ENCODE data around the gene KRABD2.
"Not testable (repeated sequence)": the region's sequence is repeated elsewhere in the genome, so short reads cannot be mapped to it uniquely, and the experiment has no call there.

KRABD2 gene

DNA sequence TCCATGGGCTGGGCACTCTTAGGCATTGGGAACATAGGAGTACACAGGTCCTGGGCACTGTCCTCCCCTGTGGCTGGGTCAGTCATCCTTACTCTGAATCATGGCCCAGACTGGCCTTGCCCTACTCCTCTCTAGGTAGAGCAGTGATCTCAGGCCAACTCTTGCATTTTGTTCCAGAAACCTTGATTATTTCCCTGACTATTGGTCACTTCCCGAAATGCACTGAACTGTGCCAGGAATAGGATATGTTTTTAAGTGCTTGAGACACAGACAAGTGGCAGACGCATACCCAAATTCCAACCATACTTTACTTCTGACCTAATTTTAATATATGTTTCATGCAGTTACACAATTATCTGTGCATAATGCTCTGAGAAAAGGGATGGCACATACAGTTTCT lies 10.3 kb downstream of the KRABD2 start:
- DNase-seq (ENCODE audit: low read depth in 3 of 3, low spot score in 2 of 3) = no peak

DNA sequence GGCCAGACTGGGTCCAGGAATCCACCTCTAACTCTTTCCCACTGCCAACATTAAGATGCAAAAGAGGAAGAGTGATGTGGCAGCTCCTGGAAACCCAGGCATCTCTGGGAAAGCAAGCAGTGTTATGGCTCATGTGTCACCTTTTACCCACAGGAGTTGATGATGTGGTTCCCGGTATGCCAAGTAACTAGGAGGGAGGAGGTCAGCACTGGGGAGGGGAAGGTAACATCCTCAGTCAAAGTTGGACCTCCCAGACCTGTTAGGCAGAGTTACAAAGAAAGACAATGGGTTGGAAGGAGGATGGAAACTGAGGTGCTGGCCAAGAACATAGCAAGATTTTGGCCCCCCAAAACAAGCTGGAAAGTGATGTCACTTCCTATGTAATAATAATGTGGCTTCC lies 11.4 kb downstream of the KRABD2 start:
- DNase-seq (ENCODE audit: low read depth in 3 of 3, low spot score in 2 of 3) = no peak

DNA sequence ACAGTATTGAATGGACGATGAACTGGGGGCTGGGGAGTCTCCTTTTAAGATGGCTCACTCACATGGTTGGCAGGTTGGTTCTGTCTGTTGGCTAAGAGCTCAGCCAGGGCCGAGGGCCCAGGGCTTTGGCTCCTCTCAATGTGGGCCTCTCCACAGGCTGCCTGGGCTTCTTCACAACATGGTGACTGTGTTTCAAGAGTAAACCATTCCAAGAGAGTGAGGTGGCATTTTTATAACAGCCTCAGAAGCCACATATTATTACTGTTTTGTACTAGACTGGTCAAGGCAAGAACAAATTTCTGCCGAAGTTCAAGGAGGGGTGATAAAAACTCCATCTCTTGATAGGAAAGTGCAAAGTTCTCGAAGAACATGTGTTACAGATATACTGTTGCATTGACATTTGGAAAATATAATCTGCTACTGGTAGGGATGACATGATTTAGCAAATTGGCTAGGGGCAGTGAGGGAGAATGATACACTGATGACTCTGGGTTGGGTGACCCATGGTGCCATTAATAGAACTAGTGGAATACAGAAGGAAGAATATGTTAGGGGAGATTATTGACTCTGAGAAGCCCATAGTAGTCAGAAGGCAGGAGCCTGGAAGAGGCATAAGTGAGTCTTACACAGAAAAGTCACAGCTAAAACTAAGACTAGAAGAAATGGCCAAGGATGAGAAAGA lies 13.7 kb downstream of the KRABD2 start:
- no peak for DNase-seq (ENCODE audit: low read depth in 3 of 3, low spot score in 2 of 3)

DNA sequence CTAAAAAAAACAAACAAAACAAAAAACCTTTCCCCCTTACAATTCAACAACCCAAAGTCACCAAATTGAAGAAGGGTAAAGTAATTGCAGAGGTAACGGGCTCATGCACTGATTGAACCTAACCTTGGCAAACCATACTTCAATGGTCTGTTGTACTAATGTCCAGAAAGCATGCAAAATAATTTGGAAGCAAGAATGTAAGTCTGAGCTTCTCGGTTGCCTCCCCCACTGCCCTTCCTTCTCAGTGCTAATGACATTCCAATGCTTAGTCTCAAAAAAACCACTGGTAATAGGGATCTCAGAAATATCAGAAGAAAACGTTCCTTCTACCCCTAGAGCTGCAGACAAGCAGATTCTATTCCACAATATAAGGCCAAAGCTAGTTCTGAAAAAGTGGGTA lies 15.8 kb downstream of the KRABD2 start:
- no peak for DNase-seq (ENCODE audit: low read depth in 3 of 3, low spot score in 2 of 3)

DNA sequence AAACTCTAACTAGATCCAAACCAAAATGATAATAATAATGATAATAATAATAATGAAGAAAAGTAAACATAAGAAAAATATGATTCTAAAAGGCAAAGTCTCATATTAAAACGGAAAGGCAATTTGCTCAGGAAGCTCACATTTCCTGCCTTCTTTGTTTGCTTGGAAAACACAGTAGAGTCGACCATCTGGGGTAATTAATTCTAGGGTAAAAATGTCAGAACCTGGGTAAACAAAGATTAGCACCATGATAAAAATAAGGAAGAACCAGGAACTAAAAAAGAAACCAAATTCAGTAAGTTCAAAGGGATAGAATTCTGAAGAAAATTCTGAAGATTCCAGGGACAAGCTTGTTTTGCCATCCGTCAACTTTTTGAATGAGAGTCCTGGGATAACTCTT lies 16.2 kb downstream of the KRABD2 start:
- no peak for DNase-seq (ENCODE audit: low read depth in 3 of 3, low spot score in 2 of 3)

DNA sequence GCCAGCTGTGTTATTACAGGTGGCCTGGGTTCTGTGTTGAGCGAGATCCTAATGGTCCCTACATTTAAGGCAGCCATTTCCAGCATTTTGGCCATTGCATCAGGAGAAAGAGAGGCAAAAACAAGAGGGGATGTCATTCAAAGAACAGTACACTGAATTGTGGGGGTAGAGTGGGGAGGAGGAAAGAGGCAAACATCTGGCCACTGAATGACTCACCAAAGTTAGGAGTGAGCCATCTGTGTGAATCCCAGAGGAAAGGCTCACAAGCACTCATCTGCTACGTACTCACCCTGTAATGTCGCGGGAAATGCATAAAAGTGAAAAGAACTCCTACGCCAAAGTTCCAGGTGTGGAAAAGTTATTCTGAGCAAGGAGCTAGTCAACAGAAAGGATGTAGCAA lies 16.7 kb downstream of the KRABD2 start:
- no peak for DNase-seq (ENCODE audit: low read depth in 3 of 3, low spot score in 2 of 3)

DNA sequence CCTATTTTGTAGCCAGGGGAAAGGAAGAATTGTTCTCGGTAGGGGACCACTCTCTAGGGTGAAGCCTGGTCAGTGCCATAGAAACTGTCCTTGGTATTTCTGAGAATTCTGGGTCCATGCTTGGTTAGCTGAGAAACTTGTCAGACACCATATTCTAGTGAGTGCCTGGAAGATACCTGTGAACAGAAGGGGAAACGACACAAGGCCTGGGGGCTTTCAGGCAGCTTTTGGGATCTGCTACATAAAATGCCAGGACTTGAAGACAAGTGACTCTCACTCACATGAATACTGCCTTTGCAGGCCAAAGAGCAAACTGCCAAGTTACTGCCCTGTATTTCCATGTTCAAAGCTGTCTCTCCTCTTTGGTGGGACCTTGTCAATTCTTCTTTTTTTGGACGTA lies 18.6 kb downstream of the KRABD2 start:
- DNase-seq (ENCODE audit: low read depth in 3 of 3, low spot score in 2 of 3) = no peak

DNA sequence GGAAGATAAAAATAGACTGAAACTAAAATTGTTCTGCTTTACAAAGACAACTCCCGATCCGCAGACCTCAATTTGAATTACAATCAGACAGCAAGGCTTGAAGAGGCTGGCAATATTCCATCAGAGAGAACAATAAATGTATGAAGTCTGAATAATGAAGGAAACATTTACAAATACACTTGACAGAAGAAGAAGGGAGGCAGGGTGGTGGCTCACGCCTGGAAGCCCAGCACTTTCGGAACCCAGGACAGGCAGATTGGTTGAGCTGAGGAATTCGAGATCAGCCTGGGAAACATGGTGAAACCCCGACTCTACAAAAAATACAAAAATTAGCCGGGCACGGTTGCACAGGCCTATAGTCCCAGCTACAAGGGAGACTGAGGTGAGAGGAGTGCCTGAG lies 22.3 kb downstream of the KRABD2 start:
- DNase-seq (ENCODE audit: low read depth in 3 of 3, low spot score in 2 of 3) = no peak

DNA sequence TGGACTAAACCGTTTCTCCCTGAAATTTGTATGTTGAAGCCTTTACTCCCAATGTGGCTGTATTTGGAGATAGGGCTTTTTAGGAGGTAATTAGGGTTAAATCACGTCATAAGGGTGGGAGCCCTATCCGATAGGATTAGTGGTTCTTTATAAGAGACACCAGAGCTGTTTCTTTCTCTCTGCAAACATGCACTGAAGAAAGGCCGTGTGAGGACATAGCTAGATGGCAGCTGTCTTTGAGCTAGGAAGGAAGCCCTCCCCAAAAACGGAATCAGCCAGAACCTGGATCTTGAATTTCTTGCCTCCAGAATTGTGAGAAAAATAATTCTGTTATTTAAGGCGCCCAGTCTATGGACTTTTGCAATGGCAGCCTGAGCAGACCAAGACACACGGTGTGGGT lies 22.8 kb downstream of the KRABD2 start:
- DNase-seq (ENCODE audit: low read depth in 3 of 3, low spot score in 2 of 3) = no peak

DNA sequence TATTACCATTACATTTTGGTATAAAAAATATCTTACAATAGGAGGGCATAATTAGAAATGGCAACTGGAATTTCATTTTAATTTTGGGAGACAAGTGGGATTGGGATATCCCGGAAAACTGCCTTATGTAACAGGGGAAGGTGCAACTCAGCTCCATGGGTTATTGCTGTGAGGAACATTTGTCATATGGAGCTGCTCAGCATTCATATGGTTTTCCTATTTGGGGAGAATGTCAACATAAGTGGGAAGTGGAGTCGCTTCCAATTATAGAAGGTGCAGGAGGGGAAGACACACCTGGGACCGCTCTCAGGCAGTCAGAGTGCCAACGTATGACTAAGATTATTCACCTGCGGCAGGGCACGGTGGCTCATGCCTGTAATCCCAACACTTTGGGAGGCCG lies 26.2 kb downstream of the KRABD2 start:
- no peak for DNase-seq (ENCODE audit: low read depth in 3 of 3, low spot score in 2 of 3)

DNA sequence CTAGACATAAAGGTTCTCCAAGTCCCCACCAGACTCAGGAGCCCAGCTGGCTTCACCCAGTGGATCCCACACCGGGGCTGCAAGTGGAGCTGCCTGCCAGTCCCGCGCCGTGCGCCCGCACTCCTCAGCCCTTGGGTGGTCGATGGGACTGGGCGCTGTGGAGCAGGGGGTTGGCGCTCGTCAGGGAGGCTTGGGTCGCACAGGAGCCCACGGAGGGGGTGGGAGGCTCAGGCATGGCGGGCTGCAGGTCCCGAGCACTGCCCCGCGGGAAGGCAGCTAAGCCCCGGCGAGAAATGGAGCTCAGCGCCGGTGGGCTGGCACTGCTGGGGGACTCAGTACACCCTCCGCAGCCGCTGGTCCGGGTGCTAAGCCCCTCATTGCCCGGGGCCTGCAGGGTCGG lies 29.5 kb downstream of the KRABD2 start:
- not testable (repeated sequence) for DNase-seq (ENCODE audit: low read depth in 3 of 3, low spot score in 2 of 3)

DNA sequence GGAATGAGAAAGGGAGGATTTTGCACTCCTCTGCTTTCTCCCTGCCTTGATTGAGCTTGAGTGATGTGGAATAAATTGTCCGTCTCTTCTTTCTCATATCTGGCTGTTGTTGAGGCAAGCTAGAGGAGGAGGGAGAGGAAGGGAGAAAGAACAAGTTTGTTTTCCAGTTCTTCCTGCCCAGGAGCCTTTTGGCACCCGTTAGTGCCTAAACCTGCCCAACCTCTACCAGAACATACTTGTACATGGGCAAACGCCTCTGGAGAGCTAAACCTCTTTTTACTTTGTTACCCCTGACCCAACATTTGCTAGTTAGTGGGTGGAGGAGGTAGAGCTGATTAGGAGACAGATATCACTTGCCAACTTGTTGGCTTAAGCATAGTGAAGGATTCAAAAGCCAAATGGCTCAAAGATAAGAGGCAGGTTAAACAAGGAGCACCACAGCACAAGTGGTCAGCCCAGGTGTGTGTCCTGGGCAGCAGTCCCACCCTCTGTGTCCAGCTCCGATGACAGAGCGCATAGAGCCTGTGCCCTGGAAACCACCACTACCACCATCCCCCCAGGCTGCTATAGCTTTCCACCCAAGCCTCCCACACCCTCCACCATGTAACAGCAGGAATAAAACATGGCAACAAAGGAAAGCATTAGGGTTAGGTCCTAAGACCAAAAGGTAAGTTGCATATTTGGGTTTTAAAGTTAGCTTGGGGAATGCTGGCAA lies 30.4 kb downstream of the KRABD2 start:
- DNase-seq (ENCODE audit: low read depth in 3 of 3, low spot score in 2 of 3) = no peak

DNA sequence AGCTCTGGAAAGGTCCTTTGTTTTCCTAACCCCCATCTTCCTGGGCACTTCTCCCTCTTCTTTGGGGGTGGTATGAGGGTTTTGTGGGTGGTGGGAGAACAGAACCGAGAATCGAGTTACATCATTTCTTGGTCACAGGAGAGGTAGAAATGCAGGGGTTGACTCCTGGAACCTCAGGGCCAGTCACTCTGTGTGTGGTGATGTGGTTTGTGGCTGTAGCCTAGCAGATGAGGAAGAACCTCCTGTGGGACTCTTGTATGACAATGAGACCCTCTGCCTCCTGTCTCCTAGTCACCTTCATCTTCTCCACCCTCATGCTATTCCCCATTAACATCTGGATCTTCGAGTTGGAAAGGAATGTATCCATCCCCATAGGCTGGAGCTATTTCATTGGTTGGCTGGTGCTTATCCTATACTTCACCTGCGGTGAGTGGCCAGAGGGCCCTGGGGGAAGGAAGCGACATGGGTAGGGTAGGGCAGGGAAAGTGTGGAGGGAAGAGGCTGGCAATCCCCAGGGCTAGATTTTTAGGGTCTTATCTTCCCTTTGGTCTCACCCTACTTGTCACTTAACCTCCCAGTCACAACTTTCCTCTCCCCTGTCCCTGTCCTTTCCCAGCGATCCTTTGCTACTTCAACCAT lies 31.3 kb downstream of the KRABD2 start:
- no peak for DNase-seq (ENCODE audit: low read depth in 3 of 3, low spot score in 2 of 3)

DNA sequence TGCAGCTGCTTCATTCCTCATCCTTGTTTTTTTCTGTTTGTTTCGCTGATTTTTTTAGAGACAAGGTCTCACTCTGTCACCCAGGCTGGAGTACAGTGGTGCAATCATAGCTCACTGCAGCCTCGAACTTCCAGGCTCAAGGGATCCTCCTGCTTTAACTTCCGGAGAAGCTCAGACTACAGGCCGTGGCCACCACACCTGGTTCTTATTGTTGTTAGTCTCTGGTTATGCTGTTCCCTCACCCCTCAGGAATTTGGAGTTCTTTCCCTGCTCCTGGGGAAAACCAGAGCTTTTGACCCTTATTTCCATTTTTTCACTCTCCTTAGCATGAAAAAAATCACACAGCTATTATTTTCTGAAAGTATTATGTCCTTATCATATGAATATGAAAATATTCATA lies 35.0 kb downstream of the KRABD2 start:
- no peak for DNase-seq (ENCODE audit: low read depth in 3 of 3, low spot score in 2 of 3)

DNA sequence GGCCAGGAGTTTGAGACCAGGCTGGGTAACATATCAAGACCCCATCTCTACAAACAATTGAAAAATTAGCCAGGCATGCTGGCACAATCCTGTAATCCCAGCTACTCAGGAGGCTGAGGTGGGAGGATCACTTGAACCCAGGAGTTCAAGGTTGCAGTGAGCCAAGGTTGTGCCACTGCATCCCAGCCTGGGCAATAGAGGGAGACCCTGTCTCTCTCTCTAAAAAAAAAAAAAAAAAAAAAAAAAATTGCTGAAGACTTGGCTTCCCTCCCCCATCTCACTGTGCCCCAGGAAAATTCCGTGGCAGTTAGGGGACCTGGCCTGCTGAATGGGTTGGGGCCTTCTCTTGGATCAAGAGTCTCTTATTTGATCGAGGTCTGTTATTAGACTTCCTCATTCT lies 37.0 kb downstream of the KRABD2 start, which contains the start of gene ODF4:
ODF4 (plus strand) TSS at position 301 of the 400 bp plus-strand sequence. CDS start 212 bp downstream, outside the sequence.
- DNase-seq (ENCODE audit: low read depth in 3 of 3, low spot score in 2 of 3) = no peak

DNA sequence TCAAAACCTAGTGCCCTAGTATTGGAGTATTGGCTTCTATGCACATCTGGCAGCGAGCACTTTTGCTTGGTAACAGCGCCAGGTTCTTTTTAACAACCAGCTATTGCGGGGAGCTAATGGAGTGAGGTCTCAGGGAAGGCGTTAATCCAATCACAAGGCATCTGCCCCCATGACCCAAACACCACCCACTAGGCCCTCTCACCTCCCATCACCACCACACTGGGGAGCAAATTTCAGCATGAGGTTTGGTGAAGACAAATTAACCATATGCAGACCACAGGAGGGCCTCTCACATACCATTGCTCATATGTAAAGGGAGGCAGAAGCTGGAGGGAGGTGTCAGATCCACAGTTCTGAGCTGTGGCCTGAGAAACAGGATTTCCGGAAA lies 37.8 kb downstream of the KRABD2 start:
- no peak for DNase-seq (ENCODE audit: low read depth in 3 of 3, low spot score in 2 of 3)

DNA sequence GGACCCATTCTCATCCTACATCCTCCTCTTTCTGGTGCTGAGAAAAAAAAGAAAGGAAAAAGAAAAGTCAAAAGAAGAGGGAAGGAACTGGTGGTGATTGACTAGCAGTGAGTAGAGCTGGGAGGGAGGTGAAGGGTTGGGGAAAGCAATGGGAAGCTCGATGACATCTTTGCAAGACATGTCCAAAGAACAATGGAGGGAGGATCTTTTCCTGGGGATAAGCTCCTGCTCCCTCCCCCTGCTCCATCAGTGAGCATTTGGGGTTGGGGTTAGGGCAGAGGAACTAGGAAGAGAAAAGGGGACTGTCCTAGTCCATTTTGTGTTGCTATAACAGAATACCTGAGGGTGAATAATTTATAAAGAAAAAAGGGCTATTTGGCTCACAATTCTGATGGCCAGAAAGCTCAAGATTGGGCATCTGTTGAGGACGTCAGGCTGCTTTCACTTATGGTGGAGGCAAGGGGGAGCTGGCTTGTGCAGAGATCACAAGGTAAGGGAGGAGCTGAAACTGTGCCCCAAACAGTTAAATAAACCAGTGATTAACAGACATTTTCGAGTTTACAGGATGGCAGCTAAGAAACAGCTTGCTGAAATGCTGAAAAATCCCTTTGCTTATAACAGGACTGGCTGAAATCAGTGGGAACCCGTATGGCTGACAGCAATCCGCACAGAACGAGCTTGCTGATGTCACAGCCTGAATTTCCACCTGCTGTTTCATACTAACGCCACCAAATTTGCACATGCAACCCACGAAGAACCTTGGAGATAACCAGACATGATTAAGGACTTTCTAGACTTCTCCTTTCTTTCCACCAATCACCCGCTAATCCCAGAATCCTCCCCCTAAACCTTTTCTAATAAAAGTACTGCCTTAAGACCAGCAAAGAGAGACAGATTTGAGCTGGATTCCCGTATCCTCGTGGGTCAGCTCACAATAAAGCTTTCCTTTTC lies 38.4 kb downstream of the KRABD2 start:
- no peak for DNase-seq (ENCODE audit: low read depth in 3 of 3, low spot score in 2 of 3)

DNA sequence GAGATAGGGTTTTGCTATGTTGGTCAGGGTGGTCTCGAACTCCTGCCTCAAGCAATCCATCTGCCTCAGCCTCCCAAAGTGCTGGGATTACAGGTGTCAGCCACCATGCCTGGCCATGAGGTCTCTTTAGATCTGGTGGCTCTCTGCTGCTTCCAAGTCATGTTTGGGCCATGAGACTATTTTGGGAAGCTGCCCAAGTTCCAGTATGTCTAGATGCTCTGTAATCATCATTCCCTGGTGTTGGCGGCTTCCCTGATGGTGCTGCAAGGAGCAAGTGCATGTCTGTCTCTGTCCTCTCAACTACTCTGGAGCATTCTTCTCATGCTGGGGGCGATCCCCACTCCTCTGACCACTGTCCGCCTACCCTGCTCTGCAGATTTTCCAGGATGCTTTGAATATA lies 43.2 kb downstream of the KRABD2 start:
- DNase-seq (ENCODE audit: low read depth in 3 of 3, low spot score in 2 of 3) = no peak

DNA sequence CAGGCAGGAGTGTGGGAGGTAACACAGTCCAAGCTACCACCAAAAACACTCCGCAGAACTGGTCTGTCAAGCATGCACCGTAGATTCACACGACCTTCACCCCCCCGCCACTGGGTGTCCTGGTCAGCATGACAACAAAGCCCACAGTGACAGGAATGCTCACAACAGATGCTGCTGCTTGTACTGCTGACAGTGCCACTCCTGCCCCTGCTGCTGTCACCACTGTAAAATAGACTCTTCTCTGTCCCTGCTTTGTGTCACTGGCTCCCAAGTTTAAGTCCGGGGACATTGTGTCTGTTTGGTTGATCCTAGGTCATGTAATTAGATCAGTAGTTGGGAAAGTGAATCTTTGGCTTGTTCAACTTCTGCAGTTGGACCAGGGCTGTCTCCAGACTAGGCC lies 43.8 kb downstream of the KRABD2 start:
- DNase-seq (ENCODE audit: low read depth in 3 of 3, low spot score in 2 of 3) = no peak

DNA sequence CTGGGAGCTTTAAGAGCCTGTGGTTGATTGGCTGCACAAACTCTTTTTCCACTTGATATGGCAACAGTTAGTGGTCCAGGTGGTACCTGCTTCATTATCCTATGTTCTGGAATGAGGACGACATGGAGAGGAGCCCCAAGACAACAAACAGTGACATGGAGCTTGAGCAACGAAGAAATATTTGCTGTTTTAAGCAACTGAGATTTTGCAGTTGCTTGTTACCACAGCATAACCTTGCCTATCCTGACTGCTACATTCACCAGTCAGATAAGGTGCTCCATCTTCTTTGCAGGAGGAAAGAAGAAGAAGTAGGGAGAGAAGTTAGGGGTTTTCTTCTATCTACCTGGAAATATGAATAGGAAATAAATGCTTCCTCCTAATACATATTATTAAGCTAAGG lies 44.4 kb downstream of the KRABD2 start:
- DNase-seq (ENCODE audit: low read depth in 3 of 3, low spot score in 2 of 3) = no peak

DNA sequence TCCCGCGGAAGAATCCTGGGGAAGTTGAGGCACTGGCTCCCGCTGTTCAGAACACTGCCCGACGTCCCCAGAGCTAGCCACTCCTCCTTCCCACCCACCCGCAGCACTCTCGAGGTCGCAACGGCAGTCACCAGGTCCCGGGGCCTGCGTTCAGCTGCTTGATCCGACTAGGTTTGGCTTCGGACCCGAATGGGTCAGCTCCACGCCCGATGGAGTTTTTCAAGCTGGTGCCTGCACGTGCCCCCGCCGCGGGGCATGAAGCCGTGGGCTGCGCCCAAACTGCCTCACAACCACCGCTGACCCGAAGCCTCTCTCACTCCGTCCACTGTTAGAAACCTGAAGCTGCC lies 49.2 kb downstream of the KRABD2 start:
- DNase-seq (ENCODE audit: low read depth in 3 of 3, low spot score in 2 of 3) = no peak

Measured in right renal cortex interstitium (tissue), 3 donors.